HG03571 (cell line): Measurements from ENCODE around the gene RTL9.
"Not testable (repeated sequence)": the region's sequence is repeated elsewhere in the genome, so short reads cannot be mapped to it uniquely, and the experiment has no call there.

Experiments used
- ATAC-seq: cut with Tn5 transposase; IDR thresholded peaks from one replicate; pipeline ENCODE4 v1.9.1; 2021; ENCODE audit not compliant: unreplicated experiment

RTL9 gene

DNA sequence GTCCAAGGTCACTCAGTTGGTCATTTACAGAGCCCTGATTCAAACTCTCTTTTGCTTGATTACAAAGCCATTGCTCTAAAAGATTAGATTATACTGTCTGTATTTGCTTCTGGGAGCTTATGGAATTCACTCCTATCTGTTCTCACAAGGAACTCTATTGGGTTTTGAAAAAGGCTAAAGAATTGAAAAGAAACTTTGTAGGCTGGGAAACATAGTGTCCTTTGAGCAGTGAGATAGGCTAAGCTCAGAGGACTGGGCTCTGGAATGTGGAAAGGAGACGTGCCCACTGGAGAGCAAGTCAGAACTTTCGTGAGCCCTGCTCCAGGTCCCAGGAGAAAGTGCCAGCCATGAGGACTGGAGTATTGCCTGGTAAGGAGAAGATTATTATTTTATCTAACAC, at the start of gene RTL9:
TSS of gene RTL9 (plus strand) at position 301 of the 400 bp plus-strand sequence. CDS start 91,770 bp downstream, outside the sequence.
- ATAC-seq, result no peak

DNA sequence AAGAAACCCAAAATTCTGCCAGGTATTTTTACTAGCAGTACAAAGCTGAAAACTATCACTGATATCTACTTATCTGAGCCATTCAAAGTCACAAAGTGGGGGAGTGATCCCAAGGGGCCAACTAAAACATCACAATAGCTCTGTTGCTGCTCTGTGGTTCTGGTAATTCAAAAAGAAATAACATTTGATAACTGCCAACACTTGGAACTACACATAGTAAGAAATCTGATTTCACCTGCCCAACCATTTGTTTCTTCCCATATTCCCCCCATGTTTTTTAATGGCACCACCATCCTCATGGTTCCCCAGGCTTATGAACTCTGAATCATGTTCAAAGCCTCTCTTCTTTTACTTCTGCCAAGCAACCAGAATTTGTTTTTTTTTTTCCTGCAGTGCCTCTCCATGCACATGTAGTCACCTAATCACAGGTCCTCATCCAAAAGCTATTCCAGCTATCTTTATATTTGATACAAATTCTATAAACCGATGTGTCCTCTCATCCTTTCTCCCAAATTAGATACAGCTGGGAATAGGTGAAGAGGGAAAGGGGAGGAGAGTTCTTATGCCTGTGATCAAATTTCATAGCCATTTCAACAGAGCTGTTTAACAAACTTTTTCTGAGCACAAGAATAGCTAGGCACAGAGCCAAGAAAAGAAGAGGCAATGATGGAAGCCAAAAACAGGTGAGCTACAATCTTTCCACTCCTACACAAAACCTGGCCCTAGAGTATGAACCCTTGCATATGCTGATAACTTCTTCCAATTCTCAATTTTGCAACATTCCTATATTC, 48.5 kb upstream of the RTL9 start:
- no peak for ATAC-seq

GRCh38 chrX:110310896-110311295, 47.8 kb upstream of the RTL9 start:
- ATAC-seq, result peak; percentile 76

DNA sequence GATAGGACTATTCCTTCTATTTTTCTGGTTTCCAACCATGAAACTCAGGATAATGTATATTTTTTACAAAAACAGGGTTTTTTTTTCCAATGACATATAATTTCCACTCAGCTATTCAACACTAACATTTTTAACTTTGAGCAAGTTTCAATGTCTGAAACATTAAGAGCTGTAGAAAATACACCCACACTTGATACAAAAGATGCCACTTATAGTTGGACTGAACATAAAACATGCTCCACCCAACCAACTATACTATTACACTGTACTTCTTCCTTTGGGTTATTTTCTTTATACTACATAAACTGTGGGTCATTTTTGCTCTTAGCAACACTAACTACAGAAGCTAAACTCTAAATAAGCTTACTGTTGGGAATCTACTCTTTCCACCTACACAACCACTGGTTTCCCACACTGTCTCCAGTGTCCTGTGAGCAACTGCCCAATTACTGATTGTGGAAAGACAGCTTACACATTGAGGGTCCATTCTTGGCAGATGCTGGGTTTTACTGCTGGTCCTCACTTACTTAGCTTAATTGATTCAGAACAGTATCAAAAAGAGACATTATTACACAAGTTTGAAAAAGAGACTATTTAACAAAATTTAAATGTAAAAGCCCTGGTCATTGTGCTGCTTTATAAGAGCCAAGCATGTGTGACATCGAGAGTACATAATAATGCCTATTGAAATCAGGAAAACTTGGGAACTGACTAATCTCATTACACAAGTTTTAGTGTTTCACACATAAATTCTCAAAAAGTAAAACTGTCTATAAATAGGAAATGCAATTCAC, 47.0 kb upstream of the RTL9 start:
- no peak for ATAC-seq

DNA sequence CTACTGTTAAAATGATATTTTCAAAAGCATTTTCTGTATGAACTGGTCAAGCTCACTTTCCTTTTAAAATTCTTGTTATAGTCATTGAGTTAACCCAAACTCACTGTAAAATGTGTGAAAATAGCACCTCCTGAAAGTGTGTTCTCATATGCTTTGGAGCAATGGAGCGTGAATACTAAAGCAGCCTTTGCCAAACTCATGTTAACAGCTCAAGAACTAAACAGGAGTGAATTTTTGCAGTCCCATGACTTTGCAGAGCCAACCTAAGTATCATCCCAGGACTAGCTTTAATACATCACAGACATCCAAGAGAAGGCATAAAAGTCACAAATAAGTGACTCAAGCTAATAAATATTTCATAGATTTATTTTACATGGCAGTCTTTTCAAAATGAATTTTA, 43.1 kb upstream of the RTL9 start:
- peak; percentile 32 for ATAC-seq

GRCh38 chrX:110316351-110317060, 42.1 kb upstream of the RTL9 start:
- ATAC-seq, result no peak

GRCh38 chrX:110317061-110317819, 41.4 kb upstream of the RTL9 start:
- ATAC-seq, result peak; percentile 10

DNA sequence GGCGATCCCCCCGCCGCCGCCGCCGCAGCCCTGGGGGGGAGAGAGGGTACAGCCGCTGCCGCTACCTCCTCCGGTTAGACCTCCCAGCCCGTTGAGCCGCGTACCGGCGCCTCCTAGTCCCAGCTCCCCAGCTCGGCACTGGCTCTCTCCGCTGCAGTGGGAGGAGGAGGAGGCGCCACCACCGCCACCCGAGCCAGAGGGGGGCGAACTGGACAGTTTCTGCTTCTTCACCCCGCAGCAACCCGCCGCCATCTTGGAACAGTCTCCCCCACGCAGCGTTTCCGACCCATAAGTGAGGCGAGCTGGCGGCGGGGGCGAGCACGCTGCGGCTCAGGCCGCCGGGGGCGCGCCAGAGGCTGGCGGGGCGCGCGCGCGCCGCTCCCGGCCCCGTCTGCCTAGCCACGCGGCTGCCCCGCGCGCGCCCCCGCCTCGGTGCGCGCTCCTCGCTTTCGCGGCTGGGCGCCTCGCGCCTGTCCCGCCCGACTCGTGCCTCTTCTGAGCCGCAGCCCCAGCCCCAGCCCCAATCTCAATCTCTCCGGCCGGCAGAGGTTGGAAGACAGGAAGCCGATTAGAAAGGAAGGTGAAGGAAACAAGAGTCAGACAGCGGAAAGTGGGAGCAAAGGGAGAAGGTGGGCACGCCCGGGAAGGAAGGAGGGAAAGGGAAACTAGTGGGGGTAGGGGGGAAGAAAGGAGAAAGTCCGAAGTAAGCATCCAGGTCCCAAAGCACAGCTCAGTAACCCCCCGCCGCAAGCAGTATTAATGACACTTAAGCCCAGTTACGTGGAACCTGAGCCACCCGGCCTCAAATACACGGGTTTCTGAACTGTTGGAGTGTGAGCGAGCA, 40.6 kb upstream of the RTL9 start, which contains the start of gene AMMECR1:
TSS of gene AMMECR1 (minus strand) at position 266 of the 844 bp plus-strand sequence. CDS start at position 252, 14 bp downstream.
- ATAC-seq, result peak; percentile 75

DNA sequence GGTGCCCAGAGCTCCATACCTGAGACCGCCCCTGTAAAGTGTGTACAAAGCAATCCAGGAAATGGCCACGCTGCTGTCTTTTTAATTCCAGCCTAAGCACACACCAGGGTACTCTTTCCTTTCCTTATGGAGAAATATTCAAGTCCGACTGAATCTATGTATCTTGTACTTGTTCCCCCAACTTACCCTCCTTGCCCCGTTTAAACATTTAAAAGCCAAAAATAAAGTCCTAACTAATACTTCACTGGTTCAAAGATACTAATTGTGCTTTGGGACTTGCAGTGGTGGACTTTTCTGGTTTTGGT, 40.0 kb upstream of the RTL9 start:
- peak; percentile 12 for ATAC-seq

- ATAC-seq, result no peak
Measured at GRCh38 chrX:110320381-110320987, 38.2 kb upstream of the RTL9 start.

GRCh38 chrX:110321081-110321480, 37.6 kb upstream of the RTL9 start:
- no peak for ATAC-seq

GRCh38 chrX:110321670-110322069, 37.0 kb upstream of the RTL9 start:
- ATAC-seq, result no peak

DNA sequence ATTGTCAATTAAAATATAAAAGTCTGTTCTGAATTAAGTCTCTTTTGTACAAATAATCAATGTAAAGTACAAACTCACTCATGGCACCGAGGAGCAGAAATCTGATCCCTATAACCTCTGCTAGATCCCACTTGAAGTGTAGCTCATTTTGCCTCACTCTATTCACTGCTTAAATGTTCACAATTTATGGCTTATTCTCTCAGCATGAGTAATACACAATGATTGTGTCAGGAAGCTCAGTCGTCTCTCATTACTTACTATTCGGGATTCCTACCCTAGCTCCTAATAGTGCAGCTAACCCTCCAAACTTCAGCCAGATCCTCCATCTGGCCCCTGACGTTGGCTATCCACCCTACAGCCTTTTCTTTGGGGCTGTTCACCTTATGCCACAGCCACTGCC, 36.0 kb upstream of the RTL9 start:
- ATAC-seq, result no peak

GRCh38 chrX:110326712-110327111, 31.9 kb upstream of the RTL9 start:
- no peak for ATAC-seq

GRCh38 chrX:110327336-110327735, 31.3 kb upstream of the RTL9 start:
- no peak for ATAC-seq

- ATAC-seq, result not testable (repeated sequence)
Measured at GRCh38 chrX:110328613-110329012, 30.0 kb upstream of the RTL9 start.

GRCh38 chrX:110331444-110332030, 27.1 kb upstream of the RTL9 start:
- ATAC-seq, result no peak

- ATAC-seq, result not testable (repeated sequence)
Measured at GRCh38 chrX:110333458-110333857, 25.2 kb upstream of the RTL9 start.

DNA sequence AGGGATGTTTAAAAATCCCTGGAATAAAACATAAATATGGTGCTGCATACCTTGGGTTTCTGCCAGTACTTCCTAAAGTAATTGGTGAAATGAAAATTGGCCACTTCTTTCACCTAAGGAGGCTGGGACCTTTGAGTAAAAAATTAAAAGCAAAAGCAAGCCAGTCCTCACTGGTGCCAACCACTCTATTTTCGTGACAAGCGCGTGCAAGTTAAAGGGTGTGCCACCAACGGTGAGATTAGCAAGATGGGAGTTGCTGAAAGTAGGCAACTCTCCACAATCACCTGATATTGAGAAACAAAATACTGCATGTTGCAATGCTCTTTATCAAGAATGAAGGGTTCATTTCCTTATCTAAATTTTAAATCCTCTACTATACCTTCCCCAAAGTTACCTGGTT, 19.7 kb upstream of the RTL9 start:
- ATAC-seq, result no peak
